HCT116 (cell line): ENCODE data around the gene NRXN2.

Experiments
- CBX3 ChIP-seq: IDR thresholded peaks from 2 replicates; pipeline ENCODE4 v1.6.1; 2012; ENCODE audit warnings: low read depth
- CTCF ChIP-seq, 3 experiments: fragments of 200-600 bp in 1 of 3; sonication (generic) in 1 of 3; IDR thresholded peaks in 2 of 3; conservative IDR thresholded peaks in 1 of 3; 2 replicates each; pipeline ENCODE4 v1.5.1; 2012 to 2017; ENCODE audit warnings: low read depth in 2 of 3, low read length in 2 of 3, antibody characterized with exemption in 1 of 3, borderline replicate concordance in 1 of 3, control low read depth in 1 of 3, mild to moderate bottlenecking in 1 of 3, mixed read lengths in 1 of 3, mixed run types in 1 of 3, moderate library complexity in 1 of 3; ENCODE audit not compliant: insufficient read depth in 1 of 3
- EGR1 ChIP-seq: IDR thresholded peaks from 2 replicates; pipeline ENCODE4 v1.6.1; 2012; ENCODE audit warnings: low read depth
- EZH2 ChIP-seq: fragments of 200-600 bp; sonication (generic); IDR thresholded peaks from 2 replicates; pipeline ENCODE4 v1.6.1; 2017; ENCODE audit warnings: antibody characterized with exemption, mixed run types
- FOSL1 ChIP-seq: IDR thresholded peaks from 2 replicates; pipeline ENCODE4 v1.6.1; 2012; ENCODE audit warnings: low read depth
- JUND ChIP-seq: IDR thresholded peaks from 2 replicates; pipeline ENCODE4 v1.6.1; 2012
- MAX ChIP-seq: IDR thresholded peaks from 2 replicates; pipeline ENCODE4 v1.6.1; 2012
- POLR2A ChIP-seq: IDR thresholded peaks from 2 replicates; pipeline ENCODE4 v1.7.0; 2011; ENCODE audit warnings: borderline replicate concordance; ENCODE audit not compliant: insufficient read depth, insufficient read length; ENCODE audit errors: extremely low read depth
- POLR2AphosphoS5 ChIP-seq: IDR thresholded peaks from 2 replicates; pipeline ENCODE4 v1.6.1; 2011; ENCODE audit warnings: mild to moderate bottlenecking, low read depth, low read length, moderate library complexity

DNA sequence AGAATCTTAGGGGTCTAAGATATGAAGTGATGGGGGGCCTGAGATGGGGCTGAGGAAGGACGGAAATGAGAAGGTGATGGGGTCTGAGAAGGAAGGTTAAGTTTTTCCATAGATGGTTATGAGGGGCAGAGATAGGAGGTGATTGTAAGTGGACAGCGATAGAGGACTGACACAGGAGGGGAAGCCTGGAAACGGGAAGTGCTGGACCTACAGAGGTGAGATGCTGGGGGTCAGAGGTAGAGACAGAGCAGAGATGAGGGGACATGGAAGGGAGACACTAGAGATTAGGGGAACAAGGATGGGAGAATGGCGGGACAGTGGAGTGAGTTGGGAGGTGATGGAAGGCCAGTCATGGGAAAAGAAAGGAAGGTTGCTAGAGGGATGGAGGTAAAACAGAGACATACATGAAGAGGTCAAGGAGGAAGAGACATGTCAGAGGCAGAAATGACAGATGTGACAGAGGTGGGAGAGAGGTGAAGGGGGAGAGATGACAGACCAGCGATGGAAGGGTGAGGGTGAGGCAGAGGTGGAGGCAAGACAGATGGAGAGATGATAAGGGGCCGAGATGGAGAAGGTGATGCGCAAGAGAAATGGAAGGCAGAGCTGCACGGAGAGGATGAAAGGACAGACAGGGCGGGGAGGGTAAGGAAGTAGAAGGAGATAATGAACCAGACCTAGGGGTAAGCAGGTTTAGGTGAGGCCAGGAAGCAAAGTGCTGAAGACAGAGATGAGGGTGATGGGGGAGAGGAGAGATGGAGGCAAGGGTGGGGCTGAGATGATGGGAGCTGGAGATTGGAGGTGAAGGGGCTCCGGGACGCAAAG, 81.2 kb downstream of the NRXN2 start:
- TF ChIP-seq MAX = no peak
- no peak for TF ChIP-seq CBX3
- TF ChIP-seq CTCF (IDR thresholded peaks at IDR 0.05 in 2 of 3, conservative IDR thresholded peaks at IDR 0.05 in 1 of 3; ENCODE audit: borderline replicate concordance in 1 of 3, insufficient read depth in 1 of 3, low read depth in 2 of 3, low read length in 2 of 3) = no peak
- TF ChIP-seq FOSL1 = no peak
- TF ChIP-seq POLR2AphosphoS5 = no peak
- TF ChIP-seq EGR1 = no peak
- no peak for TF ChIP-seq POLR2A
- no peak for TF ChIP-seq JUND
- TF ChIP-seq EZH2 = no peak
